GM20000 (cell line): ENCODE measurements around the gene GLTPD2.

ENCODE experiments used
- DNase-seq: peaks from one replicate; pipeline ENCODE4 v3.0.0; 2012; ENCODE audit warnings: low spot score
- TF ChIP-seq, protein P1 (sequence below): IDR thresholded peaks from 2 replicates; pipeline ENCODE4 v1.5.1; 2012; ENCODE audit warnings: mild to moderate bottlenecking, control low read depth; ENCODE audit errors: extremely low read depth, missing control alignments

GLTPD2 gene

DNA sequence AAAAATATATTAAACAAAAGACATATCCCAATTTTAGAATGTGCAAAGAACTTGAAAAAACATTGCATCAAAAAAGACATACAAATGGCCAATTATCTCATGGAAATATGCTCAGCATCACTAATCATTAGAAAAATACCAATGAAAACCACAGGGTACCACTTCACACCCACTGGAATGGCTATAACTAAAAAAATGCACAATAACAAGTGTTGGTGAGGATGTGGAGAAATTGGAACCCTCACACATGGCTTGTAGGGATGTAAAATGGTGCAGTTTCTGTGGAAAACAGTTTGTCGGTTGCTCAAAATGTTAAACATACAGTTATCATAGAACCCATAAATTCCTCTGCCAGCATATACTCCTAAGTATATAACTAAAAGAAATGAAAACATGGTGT is 6.4 kb downstream of the GLTPD2 start:
- TF ChIP-seq, protein P1, sequence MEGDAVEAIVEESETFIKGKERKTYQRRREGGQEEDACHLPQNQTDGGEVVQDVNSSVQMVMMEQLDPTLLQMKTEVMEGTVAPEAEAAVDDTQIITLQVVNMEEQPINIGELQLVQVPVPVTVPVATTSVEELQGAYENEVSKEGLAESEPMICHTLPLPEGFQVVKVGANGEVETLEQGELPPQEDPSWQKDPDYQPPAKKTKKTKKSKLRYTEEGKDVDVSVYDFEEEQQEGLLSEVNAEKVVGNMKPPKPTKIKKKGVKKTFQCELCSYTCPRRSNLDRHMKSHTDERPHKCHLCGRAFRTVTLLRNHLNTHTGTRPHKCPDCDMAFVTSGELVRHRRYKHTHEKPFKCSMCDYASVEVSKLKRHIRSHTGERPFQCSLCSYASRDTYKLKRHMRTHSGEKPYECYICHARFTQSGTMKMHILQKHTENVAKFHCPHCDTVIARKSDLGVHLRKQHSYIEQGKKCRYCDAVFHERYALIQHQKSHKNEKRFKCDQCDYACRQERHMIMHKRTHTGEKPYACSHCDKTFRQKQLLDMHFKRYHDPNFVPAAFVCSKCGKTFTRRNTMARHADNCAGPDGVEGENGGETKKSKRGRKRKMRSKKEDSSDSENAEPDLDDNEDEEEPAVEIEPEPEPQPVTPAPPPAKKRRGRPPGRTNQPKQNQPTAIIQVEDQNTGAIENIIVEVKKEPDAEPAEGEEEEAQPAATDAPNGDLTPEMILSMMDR: no peak
- DNase-seq: no peak

DNA sequence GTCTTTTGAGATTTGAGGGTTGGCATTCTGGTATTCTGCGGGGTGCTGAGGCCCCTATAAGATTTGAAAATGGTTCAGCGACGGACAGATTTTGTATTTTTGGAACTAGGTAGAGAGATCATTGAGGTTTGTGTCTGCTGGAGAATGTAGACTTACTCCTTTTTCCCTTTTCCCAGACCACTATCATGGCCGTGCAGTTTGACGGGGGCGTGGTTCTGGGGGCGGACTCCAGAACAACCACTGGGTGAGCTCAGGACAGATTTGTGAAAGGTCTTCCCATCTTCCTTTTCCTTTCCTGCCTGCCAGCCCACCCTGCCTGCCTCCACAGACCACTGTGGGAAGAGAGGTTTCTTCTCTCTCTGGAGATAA is 7.8 kb downstream of the GLTPD2 start:
- TF ChIP-seq, protein P1: no peak
- no peak for DNase-seq

DNA sequence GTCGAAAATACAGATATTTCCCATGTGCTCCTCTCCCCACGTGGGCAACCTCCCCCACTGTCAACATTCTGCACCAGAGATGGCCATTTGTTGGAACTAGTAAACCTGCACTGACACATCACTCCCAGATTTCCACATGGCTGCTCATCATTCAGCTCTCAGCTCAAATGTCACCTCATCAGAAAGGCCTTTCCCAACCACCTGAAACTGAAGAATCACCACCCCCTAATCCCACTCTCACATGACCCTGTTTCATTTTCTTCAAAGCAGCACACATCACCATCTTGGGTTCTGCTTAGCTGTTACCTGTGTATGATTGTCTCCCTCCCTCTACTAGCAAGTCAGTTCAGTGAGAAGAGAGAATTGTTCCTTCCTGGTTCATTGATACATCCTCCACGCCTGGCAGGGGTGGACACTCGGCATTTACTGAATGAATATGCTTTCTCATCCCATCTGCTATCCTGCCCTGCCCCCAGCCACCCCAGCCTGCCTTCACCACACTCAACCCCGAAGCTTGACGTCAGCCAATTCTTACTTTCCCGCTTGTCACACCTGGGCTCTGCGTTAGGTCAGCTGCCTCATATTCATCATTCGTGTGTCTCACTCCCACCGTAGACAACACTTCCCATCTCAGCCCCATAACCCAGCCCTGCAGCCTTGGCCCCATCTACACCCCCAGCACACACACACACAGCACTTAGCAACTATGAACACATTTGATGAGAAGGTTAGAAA is 11.9 kb downstream of the GLTPD2 start:
- no peak for DNase-seq
- TF ChIP-seq, protein P1: no peak

DNA sequence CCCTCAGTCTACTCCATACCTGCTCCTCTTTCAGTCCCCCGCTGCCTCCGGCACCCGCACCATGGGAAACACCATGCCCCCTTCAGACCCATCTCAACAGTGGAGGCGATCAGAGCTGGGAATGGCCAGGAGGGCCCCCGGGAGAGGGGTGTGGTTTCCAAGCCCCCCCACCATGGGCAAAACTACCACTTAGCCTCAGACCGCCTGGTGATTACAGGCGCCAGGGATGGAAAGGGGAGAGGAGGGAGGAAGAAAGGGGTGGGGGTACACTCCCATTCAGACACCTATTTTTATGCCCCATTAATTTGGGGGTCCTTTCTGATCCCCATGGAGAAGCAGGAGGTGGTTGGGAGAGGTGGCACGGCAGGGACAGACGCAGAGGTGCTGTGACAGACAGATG is 13.5 kb downstream of the GLTPD2 start, which contains the start of gene C17orf114:
C17orf114 (minus strand) TSS at position 101 of the 400 bp plus-strand sequence.
- TF ChIP-seq, protein P1: no peak
- no peak for DNase-seq

DNA sequence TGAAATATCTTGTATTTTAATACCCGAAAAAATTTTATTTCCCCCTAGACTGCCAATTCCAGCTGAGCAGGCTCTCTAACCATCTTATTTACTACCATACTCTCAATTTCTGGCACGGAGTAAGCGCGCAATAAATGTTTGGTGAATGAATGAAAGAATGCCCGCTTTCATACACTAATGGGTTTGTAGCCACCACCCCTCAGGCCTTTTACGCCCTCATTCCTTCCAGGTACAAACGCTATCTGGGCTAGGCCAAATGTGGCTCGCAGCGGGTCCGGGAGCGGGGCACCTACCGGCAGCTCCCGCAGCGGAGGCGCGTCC is 17.7 kb downstream of the GLTPD2 start:
- TF ChIP-seq, protein P1: no peak
- DNase-seq: no peak

DNA sequence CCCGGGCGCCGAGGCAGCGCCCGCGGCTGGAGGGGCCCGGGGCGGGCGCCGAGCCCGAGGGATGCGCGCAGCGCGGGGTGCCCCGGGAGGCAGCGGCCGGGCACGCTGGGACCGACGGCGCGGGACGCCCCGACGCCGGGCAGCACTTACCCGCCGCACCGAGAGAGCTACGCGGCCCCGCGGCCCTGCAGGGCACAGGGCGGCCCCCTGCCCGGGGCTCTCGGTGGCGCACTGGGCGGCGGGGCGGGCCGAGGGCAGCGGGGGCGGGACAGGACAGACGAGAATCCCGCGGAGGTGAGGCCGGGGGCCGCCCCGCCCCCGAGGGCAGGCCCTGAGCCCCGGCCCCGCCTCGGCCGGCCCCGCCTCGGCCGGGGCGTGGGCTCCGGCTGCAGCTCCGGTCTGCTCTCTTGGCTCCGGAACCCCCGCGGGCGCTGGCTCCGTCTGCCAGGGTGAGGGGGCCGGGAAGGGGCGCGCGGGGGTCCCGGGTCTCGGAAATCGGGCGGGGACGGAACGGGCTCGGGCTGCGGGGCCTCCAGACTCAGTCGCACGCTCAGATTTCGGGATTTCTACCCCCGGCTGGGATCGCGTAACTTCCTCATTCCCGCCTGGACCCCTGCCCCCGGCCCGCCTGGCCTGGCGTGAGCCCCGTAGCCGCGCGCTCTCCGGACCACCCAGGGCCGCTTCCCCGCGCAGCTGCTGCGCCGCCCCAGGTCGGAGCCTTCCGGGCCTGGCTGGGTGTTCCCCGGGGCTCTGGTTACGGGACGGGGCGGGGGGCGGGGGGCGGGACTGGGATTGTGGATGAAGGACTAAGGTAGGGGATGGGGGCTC is 18.2 kb downstream of the GLTPD2 start, which contains the start of gene PLD2:
PLD2 (plus strand) TSS at position 376 of the 828 bp plus-strand sequence. CDS start 621 bp downstream, outside the sequence.
- TF ChIP-seq, protein P1: no peak
- DNase-seq: peak; percentile 100
